ENCODE measurements around the gene ZNF292.
"Not testable (repeated sequence)": the region's sequence is repeated elsewhere in the genome, so short reads cannot be mapped to it uniquely, and the experiment has no call there.

The ZNF292 gene

GRCh38 chr6:87154993-87155841 lies at the start of gene ZNF292:
Gene ZNF292 (plus strand): TSS chr6:87155565. CDS start chr6:87155592, 27 bp downstream.
- peak; percentile 90 to 98 (median 95) for DNase-seq
- intact Hi-C loops (cut with DNase I) = loop anchor here (10.0 kb wide), 3 partner anchors 80 to 1930 kb away; partner anchors contain the start of gene PNRC1

- no peak for DNase-seq
- intact Hi-C loops (cut with DNase I) = no loop called here
These were observed 49.5 kb upstream of the ZNF292 start for GRCh38 chr6:87105823-87106222.

GRCh38 chr6:87110636-87111035 lies 44.7 kb upstream of the ZNF292 start:
- intact Hi-C loops (cut with DNase I) = no loop called here
- DNase-seq = no peak

DNA sequence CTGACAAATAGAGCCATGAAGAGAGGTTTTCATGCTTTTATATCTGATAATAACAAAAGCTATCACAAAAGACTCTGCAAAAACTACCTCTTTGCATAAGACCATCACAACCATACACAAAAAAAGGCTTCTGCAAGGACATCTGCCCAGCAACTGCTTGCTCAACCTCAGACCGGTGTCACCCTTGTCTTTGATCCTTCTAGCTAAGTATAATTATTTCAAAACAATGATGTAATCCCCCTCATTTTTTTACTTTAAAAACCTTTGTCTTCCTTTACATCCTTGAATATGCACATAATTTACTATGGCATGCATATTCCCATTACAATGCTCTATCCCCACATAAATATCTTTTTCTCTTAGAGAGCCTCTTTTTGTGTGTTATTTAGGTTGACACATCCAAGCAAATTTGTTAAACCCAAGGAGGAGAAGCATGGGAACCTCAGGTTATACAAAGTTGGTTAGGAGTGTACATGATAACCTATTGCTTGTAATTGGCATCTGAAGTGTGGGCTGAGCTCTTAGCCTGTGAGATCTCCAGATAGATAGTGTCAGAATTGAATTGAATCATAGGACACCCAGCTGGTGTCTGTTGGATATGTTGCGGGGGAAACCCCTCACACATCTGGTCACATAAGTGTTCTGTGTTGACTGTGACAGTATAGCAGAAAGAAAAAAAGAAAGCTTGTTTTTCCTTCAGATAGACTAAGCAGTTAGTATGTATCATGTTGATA lies 39.8 kb upstream of the ZNF292 start:
- intact Hi-C loops (cut with DNase I) = no loop called here
- DNase-seq = no peak

GRCh38 chr6:87116922-87117321 lies 38.4 kb upstream of the ZNF292 start:
- intact Hi-C loops (cut with DNase I) = no loop called here
- no peak for DNase-seq

DNA sequence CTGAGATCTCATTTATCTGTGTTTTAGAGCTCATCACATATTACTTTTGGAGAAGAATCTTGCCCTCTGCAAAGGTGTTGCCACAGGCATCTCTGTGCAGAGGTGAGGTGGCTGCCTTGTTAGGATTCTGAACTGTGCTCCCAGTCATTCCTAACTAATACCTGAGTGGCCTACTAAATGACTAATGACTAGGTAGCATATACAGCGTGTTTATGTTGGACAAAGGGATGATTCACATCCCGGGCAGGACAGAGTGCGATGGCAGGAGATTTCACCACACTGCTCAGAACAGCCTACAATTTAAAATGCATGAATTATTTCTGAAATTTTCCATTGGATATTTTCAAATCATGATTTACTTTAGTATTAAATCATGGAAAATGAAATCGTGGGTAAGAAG lies 37.3 kb upstream of the ZNF292 start:
- intact Hi-C loops (cut with DNase I) = no loop called here
- DNase-seq = no peak

DNA sequence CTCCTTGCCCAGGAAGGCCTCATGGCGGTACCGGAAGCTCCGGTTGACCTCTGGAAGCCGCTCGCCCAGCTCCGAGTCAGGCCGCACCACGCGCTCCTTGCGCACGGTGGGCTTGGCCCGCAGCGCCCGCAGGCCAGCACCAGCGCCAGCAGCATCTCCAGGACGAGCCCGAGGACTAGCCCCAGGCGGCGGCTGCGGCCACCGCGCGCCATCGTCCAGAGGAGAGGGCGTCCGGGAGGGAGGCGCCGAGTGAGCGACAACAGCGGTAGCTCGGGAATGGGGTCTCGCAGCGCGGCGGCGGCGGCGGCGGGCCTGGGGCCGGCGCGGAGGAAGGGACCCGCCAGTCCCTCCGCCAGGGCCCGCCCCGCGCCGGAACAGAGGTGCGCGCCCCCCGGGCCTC lies 32.9 kb upstream of the ZNF292 start:
- DNase-seq = no peak
- intact Hi-C loops (cut with DNase I) = no loop called here

DNA sequence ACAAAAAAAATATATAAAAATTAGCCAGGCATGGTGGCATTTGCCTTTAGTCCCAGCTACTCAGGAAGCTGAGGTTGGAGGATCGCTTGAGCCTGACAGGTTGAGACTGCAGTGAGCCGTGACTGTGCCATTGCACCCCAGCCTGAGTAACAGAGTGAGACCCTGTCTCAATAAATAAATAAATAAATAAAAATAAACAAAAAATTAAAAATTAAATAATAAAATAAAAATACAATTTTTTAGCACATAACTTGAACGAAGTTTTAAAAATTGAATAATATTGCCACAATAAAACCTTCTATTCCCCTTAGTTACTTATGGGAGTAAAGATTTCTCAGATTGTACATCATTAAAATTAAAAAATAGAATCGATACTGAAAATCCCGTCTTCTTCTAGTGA lies 31.3 kb upstream of the ZNF292 start:
- intact Hi-C loops (cut with DNase I) = no loop called here
- DNase-seq = no peak

DNA sequence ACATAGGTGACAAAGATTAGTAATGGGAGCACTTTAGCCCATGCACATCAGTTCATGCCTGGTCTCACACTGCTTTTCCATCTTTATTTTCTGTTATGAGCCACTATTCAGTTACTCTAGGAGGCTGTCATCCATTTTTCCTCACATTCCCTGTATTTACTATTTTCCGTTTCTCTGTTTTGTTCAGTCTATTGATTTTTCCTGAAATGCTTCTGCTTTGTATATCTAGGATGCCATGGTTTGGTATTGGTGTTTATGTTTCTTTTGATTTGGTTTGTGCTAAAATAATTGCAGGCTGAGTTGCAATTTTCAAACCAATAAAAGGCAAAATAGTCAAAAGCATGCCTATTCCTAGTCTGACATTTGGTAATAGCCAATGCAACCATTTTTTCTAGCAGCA lies 28.9 kb upstream of the ZNF292 start:
- no peak for DNase-seq
- intact Hi-C loops (cut with DNase I) = no loop called here

- intact Hi-C loops (cut with DNase I) = no loop called here
- no peak for DNase-seq
These were observed 27.6 kb upstream of the ZNF292 start for GRCh38 chr6:87127737-87128136.

DNA sequence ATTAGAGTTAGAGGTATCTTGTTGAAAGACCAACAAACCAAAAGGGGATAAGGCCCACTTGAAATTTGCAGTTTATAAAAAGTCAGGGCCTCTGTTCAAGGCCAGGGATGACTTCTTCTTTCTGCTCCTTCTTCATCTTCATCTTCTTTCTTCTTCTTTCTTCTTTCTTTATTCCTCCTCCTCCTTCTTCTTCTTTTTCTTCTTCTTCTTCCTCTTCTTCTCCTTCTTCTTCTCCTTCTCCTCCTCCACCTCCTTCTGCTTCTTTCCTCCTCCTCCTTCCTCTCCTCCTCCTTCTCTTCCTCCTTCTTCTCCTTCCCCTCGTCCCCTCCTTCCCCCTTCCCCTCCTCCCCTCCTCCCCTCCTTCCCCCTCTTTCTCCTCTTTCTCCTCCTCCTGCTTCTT lies 18.4 kb upstream of the ZNF292 start:
- DNase-seq = no peak
- intact Hi-C loops (cut with DNase I) = no loop called here

DNA sequence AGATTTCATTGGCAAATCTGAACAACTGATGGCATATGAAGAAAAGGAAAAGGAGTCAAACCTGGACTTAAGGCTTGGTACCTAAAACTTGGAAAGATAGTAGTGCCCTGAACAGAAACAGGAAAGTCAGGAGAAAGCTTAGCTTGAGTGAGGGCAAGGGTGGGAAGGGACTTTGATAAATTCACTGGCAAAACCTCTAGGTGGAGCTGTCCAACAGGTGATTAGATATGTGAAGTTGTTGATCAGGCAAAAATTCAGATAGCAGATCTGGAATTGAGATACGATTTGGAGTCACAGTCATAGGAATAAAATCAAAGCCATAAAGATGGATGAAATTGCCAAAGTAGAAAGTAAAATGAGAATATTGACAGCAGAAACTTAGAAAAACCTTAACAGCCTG lies 16.1 kb upstream of the ZNF292 start:
- intact Hi-C loops (cut with DNase I) = no loop called here
- peak in 15 of 42 donors; percentile 7 to 73 (median 32) for DNase-seq

DNA sequence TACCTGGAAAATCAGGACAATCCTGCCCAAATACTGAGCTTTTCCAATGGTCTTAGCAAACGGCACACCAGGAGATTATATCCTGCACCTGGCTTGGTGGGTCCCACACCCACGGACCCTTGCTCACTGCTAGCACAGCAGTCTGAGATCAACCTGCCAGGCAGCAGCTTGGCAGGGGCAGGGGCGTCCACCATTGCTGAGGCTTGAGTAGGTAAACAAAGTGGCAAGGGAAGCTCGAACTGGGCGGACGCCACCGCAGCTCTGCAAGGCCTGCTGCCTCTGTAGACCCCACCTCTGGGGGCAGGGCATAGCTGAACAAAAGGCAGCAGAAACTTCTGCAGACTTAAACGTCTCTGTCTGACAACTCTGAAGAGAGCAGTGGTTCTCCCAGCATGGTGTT lies 15.4 kb upstream of the ZNF292 start:
- intact Hi-C loops (cut with DNase I) = not testable (repeated sequence)

GRCh38 chr6:87146363-87146762 lies 9.0 kb upstream of the ZNF292 start:
- DNase-seq = no peak
- intact Hi-C loops (cut with DNase I) = no loop called here

More for the DNA sequence above, 15.4 kb upstream of the ZNF292 start:
- DNase-seq = not testable (repeated sequence)

- intact Hi-C loops (cut with DNase I) = loop anchor here (10.0 kb wide), 3 partner anchors 84 to 1934 kb away; partner anchors contain the start of gene PNRC1
These were observed 5.0 kb upstream of the ZNF292 start for GRCh38 chr6:87150406-87150805.

DNA sequence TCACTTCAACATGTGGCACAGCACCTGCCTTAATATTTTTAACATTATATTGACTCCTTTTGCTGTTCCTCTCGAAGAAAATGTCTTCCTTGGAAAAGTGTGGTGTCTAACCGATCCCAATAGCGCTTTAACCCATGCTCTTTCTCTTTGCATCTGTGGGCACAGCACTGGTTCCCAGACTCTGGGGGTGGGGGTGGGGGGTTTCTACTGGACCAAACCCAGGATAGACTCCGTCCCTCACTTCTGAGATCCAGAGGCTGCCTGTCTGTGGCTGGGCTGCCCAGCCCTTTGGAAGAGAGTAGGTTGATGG lies 3.9 kb upstream of the ZNF292 start:
- no peak for DNase-seq
- intact Hi-C loops (cut with DNase I) = loop anchor here (10.0 kb wide), 3 partner anchors 83 to 1933 kb away; partner anchors contain the start of gene PNRC1

More at GRCh38 chr6:87150406-87150805, 5.0 kb upstream of the ZNF292 start:
- DNase-seq = no peak

DNA sequence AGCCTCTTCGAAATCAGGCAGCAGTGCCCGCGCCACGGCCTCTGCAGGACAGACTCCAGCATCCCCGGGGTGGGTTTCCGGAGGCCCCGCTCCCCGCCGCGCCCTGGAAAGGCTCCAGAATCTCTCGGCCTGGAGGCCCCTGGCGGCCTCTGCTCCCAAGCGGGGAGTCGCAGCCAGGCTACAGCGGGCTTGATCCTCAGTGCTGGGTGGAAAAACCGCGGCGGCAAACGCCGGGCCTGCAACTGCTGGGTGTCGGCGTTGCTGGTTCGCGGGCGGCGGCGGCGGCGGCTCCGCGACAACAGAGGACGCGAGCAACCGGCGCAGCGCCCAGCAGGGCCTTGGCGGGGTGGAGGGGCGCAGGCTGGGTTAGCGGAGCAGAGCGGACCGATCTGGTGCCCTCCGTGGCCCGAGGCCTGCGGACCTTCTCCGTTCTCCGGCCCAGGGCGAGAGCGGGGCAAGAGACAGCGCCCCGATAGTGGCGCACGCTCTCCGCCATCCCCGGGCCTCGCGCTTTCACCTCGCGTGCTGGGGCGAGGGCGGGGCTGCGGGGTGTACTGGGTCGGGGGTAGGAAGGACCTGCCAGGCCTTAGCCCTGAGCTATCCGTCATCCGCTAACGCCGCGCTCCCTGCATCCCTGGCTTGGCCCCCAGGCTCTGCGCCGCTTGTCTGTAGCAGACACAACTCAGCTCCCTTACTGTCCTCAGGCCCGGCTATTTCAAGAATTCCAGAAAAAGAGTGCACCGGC lies 3.4 kb upstream of the ZNF292 start:
- intact Hi-C loops (cut with DNase I) = loop anchor here (10.0 kb wide), 3 partner anchors 83 to 1933 kb away; partner anchors contain the start of gene PNRC1
- DNase-seq = peak; percentile 39 to 90 (median 80)

- peak in 2 of 42 donors; percentile 11 to 51 for DNase-seq
- intact Hi-C loops (cut with DNase I) = loop anchor here (10.0 kb wide), 3 partner anchors 82 to 1932 kb away; partner anchors contain the start of gene PNRC1
These were observed 2.8 kb upstream of the ZNF292 start for GRCh38 chr6:87152526-87152955.

GRCh38 chr6:87154641-87154992 lies 748 bp upstream of the ZNF292 start:
- peak in 2 of 42 donors; percentile 56 to 75 for DNase-seq
- intact Hi-C loops (cut with DNase I) = loop anchor here (10.0 kb wide), 3 partner anchors 80 to 1930 kb away; partner anchors contain the start of gene PNRC1

All from head of caudate nucleus (tissue), 42 donors.